Activated CD4-positive, alpha-beta T cell treated with anti-CD3 and anti-CD28 coated beads, Interleukin-2, amount 50 U/mL, for 24 hours (primary cell): ENCODE results near the gene CMTM7.

Experiments
- DNase-seq, 2 donors: peaks; one replicate each; pipeline ENCODE4 v3.0.0-alpha.2; 2020; ENCODE audit warnings: low read depth in 1 of 2, low spot score in 1 of 2

Gene CMTM7, protein sequence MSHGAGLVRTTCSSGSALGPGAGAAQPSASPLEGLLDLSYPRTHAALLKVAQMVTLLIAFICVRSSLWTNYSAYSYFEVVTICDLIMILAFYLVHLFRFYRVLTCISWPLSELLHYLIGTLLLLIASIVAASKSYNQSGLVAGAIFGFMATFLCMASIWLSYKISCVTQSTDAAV

DNA sequence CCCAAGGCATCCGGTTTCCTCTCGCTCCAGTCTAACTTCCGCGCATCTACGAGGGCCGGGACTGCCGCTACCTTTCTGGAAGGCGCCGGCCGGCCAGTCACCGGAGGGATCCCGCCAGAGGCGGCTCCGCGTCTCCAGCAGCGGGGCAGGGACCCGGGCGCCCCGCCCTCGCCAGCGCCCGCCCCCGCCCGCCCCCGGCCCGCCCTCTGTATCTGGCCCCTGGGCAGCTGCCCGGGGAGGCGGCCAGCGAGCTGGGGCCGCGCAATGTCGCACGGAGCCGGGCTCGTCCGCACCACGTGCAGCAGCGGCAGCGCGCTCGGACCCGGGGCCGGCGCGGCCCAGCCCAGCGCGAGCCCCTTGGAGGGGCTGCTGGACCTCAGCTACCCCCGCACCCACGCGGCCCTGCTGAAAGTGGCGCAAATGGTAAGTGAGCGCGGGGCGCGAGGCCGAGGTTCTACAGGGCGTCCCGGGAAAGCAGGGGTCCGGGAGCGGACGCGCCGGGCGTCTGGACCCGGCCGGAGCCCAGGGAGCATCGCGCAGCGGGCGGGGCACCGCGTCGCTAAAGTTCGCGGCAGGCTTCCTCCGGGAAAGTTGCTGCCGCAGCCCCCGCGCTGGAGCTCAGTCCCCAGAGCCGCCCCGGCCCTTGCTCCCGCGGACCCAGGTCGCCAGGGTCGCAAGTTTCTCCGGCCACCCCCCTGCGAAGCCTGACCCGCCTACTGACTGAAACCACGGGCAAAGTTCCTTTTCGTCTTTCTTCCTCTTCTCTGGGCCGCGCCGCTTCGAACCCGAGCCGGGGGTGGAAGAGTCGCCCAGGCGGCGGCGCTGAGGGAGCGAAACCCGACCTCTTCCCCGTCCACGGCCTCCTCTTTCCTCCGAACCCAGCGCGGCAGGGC, at the start of gene CMTM7:
TSS of gene CMTM7 (plus strand) at position 211 of the 893 bp plus-strand sequence. CDS start at position 265, 54 bp downstream.
- peak; percentile 17 to 39 for DNase-seq

DNA sequence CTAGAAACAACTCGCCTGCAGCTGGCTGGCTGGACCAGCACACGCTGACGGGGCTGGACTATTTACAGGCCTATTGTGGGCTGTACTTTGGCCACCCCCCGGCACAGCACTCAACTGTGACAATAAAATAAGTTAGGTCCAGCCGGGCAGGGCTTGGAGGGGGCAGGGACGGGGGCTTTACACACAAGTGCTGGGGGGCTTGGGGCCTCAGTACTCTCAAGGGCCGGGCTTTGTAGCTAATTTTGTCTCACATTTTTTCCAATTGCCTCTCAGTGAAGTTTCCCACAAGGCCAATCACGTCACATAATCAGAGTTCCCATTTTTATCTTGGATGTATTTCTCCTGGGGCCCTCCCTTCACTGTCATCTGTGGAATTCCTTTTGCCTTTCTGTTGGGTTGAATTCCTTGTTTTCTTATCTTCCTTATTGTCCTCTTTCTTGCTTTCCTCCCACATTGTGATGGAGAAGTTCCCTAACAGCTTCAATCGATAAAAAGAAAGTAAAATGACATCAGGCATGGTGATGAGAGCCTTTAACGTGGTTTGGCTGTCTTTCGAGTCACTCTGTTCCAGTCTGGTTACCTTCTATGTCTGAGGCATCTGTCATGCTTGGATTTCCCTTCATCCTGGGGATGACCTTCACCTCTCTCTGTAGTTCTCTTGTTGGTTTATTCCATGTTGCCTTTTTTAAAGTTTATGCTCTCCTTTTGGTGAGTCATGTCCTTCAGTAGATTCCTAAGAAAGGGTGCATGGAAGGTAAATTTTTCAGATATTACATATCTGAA, 44.1 kb upstream of the CMTM7 start:
- DNase-seq, result no peak

DNA sequence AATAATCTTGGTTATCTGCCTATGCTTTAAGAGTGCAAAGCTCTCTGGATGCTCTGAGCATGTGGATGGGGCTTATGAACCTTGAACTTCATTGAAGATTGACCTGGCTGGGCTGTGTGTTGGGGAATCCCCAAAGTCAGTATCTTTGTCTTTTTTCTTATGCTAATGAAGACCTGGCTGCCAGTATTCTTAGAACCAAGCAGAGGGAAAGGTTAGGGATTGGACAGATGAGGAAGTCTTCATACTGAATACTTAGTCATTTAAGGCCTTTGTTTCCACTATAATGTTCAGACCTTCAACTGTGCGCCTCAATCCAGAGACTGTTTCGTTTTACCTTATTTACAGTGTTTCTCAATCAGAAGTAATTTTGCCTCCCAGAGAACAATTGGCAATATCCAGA, 42.5 kb upstream of the CMTM7 start:
- no peak for DNase-seq

DNA sequence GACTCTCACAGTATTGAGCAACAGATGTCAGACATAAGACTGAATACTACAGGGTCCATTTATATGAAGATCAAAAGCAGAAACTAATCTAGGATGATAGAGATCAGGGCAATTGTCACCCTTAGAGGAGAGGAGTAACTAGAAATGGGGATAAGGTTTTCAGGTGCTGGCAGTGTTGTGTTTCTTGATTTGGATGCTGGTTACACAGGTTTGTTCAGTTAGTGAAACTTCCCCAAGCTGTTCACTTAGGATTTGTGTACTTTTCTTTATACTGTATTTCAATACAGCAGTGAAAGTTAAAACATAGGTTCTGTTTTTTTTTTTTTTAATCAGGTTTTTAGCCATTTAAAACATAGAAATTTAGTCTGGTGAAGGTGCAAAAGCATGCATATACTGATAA, 39.1 kb upstream of the CMTM7 start:
- no peak for DNase-seq

DNA sequence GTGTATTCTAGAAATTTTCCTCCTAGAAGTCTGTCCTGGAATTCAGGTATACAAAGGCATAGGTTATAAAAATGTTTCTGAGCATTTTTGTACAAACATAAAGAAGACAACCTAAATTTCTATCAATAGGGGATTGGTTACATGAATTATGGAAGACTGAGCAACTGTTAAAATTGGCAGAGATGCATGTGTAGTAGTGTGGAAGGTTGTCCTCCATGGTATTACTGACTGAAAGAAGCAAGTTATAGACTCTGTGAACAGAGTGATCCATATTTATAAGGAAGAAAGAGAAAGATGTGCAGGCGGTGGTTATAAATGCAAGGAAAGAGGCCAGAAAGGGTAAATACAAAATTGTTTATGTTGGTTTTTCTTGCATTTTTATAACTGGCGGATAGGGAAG, 38.3 kb upstream of the CMTM7 start:
- no peak for DNase-seq

DNA sequence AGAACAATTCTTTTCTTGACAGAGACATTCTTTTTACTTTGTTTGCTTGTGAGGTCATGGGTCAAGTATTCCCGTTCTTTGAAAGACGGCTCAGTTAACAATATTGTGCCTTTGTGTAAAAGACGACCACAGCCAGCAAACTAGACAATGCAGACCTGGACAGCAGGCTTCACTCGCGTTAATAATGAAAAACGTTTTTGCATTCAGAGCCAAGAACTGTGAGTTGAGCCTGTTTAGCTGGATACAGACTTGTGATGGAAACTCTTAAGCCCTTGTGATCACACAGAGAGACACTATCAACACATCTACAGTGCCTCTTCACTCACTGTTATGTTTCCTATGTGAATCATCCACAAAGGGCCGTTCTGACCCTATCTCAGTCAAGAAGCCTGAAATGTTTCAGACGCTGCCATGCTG, 37.3 kb upstream of the CMTM7 start:
- no peak for DNase-seq

DNA sequence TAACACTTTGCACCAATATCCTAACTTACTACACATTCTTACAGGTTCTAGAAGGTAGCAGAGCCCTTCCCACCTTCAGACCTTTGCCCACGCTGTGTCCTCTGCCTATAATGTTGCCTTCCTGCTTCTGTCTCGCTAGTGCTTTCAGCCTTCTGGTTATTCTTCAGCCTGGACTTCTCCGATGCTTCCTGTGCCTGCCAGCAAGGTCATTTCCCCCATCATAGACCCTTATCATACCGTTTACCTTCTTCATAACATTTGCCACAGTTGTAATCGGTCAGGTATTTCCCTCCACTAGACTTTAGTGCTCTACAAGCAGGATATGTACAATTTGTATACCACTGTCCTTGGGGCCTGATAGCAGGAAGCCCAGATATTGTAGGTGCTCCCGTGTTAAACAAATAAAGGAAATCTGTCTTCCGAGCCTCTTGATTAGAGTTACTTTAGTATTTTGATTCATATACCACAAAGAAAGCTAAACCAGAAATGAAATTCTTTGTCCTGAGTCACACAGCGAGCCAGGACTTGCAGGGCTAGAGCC, 35.8 kb upstream of the CMTM7 start:
- no peak for DNase-seq

DNA sequence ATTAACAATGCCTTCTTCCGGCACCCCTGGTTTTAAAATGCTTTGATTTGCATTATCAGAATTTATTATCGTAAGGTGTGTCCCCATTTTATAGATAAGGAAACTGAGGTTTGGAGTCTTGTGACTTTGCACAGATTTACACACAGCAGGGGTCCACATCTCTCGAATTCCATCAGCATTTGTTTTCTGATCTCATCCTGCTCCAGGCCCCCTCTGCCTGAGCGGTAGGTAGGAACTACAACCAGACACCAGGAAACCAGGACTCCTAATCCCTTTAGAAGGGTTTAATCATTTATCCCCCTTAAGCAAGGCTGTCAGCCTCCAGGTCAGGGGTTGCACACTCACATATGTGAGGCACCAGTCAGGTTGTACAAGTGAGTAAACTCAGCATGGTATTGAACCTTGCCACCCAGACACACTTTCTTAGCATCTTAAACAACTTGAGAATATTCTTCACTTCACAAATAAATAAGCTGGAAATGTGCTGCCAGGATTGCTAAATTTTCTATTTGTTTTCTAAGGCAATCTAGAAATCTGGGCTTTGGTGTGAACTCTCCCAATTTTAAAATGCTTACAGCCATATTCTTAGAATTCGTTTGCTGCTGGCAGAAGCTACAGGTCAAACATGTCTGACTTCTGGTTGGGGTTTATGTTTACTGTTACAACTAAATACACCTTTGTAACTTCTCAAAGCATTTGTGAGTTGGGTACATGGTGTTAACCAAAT, 31.7 kb upstream of the CMTM7 start:
- DNase-seq, result no peak

DNA sequence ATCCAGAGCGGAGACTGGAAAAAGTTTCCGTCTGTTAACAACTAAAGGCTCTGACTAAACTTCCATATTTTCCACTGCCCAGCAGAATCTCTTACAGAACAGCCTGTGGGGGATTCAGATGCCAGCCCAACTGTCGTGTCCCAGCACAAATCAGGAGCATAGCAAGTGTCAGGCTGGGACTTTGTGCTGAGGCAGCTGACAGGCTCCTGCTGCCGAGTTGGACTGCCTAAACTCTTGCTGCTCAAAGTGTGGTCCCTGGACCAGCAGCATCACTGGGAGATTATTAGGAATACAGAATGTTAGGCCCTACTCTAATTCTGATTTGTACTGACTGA, 31.2 kb upstream of the CMTM7 start:
- DNase-seq, result no peak

DNA sequence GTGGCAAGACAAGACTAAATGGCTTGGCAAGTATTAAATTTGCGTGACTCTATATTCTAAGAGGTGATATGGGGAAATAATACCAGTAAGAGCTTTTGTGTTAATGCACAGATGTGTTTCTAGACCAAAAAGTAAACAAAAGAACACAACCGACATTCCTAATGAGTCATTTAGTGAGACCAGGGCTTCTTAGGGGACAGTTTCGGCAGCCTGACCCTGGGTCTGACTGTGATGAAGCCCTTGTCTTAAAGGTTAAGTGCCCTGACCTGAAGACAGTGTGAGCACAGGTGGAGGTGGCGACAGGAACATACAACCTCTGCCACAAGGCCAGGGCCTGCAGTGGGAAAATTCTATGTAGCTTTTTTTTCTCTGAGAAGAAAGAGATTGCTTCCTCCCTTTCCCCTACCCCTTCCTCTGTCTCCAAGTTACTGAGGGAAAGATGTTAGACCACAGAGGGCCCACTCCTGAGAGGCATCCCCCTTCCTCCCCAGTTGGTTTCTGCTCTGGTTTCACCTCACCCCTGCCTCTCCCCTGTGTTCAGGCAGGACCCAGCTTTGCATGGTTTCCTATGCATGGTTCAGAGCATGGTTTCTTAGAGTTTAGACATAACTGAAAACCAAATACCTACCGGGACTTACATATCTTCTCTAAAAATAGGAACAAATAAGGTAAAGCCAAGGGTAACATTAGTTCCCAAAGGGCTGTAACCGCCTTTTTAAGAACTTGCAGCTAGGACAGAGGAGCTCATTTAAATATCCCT, 24.8 kb upstream of the CMTM7 start:
- DNase-seq, result no peak

DNA sequence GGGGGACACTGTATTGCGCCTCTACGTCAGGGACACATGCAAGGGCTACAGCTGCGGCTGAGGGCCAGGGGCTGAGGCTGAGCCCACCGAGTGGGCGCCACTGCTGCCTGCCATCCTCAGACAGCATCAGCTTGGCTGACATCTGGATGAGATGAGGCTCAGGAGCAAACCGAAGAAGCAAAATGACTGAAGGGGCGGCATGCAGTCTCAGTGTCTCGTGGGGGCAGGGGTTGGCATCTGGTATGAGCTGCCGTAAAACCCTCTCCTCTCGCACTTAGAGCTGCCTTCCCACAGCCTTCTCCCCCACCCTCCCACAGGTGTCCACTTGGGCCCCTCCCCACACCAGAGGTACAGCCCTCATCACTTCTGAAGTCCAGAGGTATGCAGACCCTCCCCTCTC, 24.2 kb upstream of the CMTM7 start:
- DNase-seq, result no peak

DNA sequence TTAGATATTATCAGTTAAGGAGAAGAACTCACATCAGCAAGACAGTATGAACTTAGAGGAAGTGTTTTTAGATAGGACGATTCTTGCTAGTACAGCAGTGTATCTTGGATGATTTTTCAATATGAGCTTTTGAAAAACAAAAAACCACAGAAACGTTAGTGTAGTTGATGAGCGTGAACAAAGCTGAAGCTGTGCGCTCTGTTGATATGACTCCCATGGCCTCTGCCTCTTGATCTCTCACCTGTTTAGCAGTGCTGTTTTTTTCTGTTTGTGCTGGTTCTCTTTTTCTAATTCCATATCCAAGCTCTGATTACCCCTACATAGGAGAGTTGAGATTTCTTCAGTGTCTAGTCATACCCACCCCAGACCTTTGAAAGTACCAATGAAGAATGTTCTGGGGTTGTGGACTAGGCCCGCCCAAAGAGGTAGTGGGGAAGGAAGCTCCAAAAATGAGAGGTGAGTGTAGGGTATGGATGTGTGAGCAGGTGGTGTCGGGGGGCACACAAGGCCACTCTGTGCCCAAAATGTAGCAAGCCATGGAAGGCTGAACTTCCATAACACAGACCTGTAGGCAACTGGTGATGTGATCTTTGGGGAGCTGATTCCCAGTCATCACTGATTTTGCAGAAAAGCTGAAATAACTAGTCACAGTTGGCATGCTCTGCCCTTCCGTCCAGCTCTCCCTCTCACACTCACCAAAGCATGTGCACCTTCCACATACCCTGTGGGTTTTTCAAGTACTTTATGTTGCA, 20.0 kb upstream of the CMTM7 start:
- DNase-seq, result no peak

DNA sequence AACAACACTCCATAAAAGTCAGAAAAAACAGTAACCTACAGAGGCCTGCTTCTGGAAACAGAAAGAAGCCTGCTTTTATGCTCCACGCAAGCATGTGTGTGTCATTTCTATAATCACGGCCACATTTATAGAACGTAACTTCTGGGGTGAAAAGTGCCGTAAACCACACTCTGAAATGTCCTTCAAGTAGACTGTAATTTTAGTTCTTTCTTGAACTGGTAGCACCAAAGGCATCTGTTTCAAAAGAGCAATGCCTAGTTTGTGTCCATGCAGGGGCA, 19.5 kb upstream of the CMTM7 start:
- DNase-seq, result no peak

DNA sequence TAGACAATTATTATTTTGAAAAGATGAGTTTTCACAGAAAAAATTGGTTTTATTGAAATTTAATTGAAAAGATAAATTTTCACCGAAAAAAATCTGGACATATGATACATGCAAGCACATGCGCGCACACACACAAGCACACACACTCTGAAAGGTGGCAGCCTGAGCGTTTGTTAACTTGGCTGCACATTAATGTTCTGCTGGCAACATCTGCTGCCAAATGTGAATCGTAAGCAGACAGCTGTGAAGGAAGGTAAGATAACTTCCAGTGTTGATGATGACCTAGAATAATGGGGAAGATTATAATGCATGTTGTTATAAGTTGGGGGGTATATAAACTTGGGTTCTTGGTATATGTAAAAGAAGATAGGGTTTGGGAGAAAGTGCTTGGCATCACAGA, 18.4 kb upstream of the CMTM7 start:
- no peak for DNase-seq

DNA sequence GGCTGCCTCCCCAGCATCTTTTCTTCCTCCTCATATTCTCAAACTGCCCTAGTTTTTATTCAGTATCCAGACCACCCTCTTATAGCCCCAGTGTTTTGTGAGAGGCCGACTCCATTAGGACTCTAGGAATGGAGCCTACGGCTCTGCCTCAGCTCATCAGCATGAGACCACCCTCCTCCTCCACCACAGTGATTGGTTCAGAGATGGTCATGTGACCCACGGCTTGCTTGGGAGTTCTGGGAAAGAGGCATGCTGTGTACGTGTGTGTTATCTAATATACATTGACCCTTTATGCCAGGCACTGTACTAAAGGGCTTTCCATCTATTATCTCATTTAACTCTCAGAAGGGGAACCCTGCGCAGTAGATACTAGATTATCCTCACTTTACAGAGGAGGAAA, 17.8 kb upstream of the CMTM7 start:
- DNase-seq, result no peak

DNA sequence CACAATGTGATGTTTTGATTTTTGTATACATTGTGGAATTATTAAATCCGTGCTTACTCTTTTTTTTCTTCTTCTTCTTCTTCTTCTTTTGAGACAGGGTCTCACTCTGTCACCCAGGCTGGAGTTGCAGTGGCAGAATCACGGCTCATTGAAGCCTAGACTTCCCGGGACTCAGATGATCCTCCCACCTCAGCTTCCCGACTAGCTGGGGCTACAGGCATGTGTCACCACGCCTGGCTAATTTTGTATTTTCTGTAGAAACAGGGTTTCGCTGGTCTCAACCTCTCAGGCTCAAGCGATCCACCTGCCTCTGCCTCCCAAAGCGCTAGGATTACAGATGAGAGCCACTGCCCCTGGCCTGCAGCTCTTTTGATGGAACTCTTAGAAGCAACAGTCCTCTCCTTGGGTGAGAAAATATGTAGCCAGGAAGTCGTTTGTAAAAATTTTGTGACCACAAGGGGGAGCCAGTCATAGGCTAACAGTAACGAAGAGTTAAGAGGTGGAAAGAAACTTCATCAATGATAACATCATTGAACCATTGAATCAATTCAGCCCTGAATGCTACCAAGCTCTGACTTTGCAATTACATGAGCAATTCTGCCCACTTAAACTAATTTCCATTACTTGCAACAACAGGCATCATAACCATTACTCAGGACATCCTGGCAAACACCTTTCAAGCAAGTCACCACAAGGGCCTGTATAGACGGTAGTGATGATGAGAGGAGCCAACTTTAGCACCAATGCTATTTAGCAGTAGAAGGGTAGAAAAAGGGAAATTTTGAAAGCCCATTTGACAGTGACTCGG, 16.7 kb upstream of the CMTM7 start:
- peak; percentile 23 to 75 for DNase-seq

DNA sequence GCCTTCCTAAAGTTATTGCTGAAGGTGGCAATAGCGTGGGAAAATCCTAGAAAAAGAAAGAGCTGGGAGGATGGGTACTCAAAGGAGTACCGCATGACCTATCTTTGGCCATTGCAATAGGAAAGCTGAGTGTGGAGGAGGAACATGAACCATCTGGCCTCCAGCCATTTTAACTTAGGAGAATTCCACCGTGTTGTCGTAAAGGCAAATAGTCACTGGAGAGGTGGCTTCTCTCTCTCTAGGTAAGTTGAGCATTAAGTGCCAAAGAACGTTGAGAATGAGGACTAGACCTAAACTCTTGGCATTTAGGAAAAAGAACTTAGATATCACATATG, 16.1 kb upstream of the CMTM7 start:
- no peak for DNase-seq

DNA sequence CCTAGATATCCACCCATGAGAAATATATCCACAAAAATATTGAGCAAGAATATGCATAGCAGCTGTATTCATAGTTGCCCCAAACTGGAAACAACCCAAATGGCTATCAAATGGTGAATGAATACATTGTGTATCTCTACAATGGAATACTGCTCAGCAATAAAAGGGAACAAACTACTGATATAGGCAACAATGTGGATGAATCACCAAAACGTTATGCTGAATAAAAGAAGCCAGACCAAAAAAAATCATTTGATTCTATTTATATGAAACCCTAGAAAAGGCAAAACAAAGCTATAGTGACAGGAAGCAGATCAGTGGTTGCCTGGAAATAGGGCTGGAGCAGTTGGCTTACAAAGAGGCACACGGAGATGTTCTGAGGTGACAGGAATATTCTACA, 15.5 kb upstream of the CMTM7 start:
- DNase-seq, result no peak

DNA sequence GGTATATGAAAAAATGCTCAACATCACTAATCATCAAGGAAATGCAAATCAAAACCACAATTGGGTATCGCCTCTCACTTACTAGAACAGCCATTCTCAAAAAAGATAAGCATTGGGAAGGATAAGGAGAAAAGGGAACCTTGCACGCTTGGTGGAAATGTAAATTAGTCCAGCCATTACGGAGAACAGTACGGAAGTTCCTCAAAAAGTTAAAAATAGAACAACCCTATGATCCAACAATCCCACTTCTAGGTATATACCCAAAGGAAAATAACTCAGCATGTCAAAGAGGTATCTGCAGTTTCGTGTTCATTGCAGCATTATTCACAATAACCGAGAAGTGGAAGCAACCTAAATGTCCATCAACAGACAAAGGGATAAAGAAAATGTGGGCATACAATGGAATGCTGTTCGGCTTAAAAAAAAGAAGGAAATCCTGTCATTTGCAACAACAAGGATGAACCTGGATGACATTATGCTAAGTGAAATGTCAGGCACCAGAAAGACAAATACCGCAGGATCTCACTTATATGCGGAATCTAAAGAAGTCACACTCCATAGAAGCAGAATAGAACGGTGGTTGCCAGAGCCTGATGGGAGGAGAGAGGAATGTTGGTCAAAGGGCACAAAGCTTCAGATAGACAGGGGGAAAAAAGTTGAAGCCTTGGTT, 11.7 kb upstream of the CMTM7 start:
- DNase-seq, result no peak
